CD4-positive, alpha-beta T cell treated with Interleukin-2 at 100 ng/mL for 4 hours (primary cell): ENCODE data around the gene OGN.
"Not testable (repeated sequence)": the region's sequence is repeated elsewhere in the genome, so short reads cannot be mapped to it uniquely, and the experiment has no call there.

Source experiments
- DNase-seq: peaks from one replicate; pipeline ENCODE4 v3.0.0-alpha.2; 2020; ENCODE audit warnings: low spot score

OGN gene, protein sequence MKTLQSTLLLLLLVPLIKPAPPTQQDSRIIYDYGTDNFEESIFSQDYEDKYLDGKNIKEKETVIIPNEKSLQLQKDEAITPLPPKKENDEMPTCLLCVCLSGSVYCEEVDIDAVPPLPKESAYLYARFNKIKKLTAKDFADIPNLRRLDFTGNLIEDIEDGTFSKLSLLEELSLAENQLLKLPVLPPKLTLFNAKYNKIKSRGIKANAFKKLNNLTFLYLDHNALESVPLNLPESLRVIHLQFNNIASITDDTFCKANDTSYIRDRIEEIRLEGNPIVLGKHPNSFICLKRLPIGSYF

DNA sequence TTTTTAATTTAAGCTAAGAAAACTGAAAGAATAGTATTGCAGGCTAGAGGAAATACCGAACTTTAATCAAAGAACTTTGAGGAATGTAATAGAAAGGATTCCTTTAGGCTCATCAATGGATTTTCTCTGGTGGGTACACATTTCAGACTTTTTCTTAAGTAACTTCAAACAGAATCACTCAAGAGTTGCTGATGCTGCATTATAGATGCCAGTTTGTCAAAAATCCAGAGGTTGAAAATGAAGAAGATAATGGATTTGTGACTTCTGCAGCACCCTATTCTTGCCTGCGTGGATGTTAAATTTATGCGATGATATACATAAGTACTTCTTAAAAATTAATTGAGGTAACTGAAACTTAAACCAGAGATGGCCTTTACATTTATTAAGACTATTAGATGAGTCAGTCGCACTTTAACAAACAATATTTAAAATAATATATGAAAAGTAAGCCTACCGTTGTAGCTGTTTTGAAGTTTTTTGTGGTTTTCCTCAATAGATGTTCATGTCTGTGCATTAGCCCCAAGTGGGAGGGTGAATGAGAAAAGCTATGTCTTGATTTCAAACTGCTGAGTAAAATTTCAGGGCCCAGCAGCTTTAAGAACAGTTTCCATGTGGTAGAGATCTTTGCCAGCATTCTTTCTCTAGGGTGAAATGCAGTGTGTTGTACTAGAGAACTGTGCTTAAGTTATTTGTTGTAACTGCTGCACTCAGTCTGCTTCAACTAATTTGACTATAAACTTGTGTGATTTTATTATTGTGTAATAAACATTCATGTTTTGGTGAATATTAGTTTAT is at the start of gene OGN:
OGN (minus strand) TSS at position 537 of the 795 bp plus-strand sequence. CDS start 1,171 bp downstream, outside the sequence.
- DNase-seq: no peak

DNA sequence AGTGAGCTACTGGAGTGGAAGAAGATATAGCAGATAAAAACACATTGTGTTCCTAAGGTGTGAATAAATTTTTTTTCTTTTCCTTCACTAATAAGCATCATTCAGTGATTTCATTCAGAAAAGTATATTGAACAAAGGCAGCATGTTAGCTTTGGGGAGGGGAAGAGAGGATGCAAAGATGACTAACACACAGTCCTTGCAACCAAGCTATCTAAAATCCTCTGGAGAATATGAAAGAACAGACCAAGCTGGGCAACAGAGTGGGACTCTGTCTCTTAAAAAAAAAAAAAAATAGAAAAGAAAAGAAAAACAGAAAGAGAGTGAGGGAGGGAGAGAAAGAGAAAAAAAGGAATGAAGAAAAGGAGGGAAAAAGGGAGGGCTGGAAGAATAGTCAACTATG is 42.2 kb upstream of the OGN start:
- DNase-seq: no peak

DNA sequence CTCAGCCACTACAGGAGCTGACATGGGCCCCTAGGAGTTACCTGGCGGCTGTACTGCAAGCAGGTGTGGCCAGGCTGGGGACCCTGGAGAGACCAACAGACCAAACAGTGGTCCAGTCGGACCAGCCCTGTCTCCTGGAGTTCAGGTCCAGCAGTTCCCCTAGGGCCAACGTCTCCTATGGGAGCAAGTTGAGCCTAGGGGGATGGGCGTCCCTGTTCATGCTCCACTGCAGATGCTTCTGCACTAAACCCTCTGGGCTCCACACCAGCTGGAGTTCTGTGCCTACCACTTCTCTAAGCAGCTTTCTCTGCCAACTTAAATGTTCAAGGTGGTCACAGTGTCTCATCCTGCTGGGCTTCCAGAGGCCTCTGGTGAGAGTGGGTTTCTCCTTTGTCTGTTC is 40.5 kb upstream of the OGN start:
- no peak for DNase-seq

DNA sequence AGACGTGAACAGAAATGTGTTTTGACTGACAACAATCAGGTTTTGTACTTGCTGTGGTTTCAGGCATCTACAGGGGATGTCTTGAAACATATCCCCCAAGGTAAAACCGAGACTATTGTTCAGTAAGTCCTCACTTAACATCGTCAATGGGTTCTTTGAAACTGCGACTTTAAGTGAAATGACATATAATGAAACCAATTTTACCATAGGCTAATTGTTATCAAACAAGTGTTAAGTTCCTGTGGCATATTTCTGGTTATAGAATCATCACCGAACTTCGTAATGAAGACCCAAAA is 36.3 kb upstream of the OGN start:
- DNase-seq: peak; percentile 12

DNA sequence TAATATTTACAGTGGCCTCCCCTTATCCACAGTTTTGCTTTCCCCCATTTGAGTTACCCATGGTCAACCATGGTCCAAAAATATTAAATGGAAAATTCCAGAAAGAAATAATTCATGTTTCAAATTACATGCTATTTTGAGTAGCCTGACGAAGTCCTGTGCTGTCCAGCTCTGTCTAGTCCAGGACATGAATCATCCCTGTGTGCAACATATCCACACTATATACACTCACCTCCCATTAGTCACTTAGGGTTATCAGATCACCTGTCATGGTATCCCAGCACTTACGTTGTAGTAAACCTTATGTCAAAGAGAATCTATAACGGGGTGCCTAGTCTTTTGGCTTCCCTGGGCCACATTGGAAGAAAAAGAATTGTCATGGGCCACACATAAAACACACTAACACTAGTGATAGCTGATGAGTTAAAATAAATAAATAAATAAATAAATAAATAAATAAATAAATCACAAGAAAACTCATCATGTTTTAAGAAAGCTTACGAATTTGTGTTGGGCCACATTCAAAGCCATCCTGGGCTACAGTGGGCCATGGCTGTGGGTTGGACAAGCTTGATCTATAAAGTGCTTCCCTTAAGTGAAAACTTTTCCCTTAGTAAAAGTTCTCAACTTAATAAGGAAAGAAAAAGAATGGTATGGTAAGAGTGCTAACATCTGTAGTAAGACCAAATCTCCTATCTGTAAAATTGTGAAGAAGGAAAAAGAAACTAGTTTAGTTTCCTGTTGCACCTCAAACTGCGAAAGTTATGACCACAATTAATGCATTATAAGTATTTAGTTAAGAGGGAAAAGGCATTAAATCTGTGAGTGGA is 35.8 kb upstream of the OGN start:
- no peak for DNase-seq

DNA sequence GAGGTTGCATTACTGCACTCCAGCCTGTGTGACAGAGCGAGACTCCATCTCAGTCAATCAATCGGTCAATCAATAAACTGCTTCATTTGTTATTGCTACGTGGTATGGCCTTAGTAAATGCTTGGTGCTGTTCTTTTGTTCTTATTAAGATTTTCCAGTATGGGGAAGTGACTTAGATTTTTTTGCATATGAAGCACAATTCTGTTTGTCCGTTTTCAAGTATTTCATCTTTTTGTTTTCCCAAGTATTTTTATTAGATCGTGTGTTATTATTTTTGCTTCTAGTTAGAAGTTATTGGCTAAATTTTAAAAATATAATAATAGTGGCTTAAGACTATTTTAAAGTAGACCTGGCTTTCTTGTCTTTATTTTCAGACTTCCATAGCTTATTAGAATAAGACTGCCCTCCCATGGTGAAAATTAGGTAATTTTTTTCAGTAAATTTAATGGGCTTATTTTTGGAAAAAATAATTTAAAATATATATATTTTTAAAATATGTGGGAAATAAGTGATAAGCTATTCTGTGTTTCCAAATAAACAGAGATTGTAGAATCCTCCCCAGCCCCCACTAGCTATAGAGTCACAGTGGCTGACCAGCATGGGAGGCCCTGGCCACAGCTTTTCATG is 34.6 kb upstream of the OGN start:
- DNase-seq: peak; percentile 5

DNA sequence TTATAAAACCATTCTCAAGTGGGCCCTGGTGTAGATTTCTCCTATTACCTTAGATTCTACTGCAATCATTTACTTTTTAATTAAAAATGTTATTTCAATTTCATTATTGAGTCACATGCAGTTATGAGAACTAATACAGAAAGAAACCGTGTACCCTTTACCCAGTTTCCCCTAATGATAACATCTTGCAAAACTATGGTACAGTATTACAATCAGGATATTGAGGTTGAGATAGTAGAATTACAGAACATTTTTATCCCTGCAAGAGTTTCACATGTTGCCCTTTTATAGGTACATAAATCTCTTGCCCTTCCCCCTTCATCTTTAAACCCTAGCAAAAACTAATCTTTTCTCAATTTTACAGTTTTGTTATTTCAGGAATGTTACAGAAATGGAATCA is 30.9 kb upstream of the OGN start:
- DNase-seq: no peak

DNA sequence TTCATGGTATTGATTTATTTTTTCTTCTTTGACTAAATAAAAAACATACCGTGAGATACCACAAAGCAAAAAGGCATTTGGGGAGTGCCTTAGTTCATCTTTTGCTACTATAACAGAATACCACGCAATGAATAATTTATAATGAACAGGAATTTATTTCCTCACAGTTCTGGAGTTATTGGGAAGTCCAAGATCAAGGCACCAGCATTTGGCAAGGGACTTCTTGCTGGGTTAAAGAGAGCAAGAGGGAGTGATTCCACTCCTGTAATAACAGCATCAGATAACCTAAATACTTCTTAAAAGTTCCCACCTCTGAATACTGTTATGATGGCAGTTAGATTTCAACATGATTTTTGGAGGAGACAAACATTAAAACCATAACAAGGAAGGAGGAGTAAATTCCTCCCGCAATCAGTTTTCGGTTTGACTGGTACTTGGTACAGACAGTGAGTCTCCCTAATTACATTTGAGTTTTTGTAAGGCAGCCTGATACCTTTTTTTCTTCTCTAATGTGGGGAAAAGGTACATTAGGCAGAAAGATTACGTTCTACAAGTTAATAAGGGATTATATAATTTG is 28.7 kb upstream of the OGN start:
- no peak for DNase-seq

DNA sequence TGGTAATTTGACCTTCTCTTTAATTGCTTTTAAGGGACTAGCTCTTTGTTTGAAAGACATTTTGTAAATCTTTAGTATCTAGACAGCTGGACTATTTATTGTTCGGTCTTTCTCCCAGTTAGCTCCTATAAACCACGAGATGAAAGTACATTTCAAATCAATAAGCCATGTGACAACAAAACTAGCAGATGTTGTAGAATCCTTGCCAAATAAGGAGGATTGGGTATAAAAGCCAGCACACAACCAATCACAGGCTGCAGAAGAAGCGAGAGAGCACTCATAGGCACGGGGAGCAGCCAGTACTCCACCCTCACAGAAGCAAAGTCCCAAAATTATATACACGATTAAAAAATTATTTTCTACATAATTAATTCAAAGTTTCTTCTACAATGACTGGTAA is 28.0 kb upstream of the OGN start:
- DNase-seq: no peak

DNA sequence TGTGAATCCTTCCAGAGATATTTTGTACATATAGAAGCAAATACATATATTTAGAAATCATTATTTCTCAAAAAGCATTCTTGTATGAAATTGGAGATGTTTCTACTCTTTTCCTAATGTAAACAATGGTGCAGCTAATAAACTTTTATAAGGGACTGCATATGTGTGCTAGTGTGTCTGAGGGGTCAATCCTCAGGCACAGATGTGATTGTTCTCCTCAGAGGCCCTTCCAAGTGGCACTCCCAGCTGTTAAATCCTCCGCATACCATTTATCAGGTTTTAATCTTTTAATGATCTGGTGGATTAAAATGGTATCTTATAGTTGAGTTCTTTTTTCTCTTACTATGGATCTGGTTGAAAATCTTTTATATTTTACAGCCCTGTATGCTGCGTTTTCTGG is 25.5 kb upstream of the OGN start:
- no peak for DNase-seq

DNA sequence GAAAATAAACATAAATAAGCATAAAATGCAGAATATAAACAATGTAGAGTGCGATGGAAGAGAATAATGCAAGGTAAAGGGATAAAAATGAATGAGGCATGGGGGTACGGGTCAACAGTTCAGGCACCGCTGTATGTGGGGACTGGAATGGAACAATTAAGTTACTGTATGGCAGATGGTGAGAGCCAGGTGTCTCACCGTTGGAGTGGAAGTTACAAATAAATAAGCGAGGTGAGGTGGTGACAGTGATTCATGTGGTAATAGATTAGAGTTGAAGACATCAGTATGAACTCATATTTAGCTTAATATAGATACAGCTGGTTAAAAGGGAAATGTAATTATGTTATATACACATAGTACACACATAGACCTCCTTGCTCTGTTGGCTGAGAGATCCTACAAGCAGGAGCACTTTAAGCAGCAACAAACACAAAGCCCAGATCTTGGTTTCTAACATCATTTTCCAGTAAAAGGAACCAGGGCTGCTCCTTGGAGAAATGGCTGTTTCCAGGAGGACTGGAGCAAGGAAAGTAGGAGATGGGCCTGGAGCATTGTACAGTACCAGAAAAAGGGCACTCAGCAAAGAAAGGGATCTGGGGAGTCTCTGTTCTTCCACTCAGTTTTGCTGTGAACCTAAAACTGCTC is 22.2 kb upstream of the OGN start:
- DNase-seq: no peak

DNA sequence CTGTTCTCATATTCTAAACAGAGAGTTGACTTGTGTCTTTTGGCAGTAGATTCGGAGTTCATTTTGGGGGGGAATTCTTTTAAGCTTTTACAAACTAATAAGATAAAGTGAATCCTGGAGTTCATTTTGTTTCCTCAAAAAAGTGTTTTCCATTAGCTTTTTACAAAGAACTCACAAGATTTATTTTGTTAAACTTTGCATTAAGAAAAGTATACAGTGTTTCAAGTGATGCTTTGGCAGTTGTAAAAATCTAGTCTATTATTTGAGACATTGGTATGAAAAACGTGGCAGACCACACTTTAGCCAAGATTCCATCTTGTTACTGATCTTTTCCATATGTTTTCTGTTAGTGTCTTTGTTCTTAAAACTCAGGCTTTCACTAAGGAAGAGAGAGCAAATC is 21.1 kb upstream of the OGN start:
- no peak for DNase-seq

DNA sequence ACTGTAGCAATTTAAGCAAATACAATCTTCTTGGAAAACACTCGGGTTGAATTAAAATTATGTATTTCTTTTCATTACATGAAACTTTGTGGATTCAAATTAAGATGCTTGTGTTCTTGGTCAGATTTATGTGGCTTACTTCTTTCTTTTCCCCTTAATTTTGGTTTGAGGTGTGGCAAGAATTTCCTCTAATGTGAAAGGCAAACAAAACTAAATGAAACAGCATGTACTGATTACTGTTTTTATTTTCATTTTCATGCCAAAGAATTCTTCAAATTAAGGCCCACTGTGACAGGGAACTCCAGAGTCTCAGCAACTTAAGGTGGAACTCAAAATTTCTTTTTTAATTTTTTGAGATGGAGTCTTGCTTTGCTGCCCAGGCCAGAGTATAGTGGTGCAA is 20.0 kb upstream of the OGN start, which contains the start of gene OMD:
OMD (minus strand) TSS at position 132 of the 400 bp plus-strand sequence. CDS start 6,913 bp downstream, outside the sequence.
- DNase-seq: no peak

DNA sequence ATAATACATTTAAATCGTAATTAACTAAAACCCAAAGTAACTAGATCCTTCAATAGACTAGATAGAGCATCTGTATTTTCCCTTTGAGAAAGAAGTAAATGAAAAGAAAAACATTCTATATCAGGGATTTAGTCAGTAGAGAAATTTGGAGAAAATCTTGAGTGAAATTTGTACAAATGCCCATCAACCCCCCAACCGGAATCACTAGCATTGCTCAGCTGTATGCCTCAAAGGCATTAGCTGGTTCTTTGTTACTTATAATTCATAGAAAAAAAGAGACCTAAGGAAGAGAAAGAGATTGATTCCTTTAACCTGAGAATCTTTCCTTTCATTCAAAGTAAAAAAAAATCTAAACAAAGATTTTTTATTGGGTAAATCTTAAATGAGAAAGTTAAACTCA is 19.2 kb upstream of the OGN start:
- DNase-seq: no peak

DNA sequence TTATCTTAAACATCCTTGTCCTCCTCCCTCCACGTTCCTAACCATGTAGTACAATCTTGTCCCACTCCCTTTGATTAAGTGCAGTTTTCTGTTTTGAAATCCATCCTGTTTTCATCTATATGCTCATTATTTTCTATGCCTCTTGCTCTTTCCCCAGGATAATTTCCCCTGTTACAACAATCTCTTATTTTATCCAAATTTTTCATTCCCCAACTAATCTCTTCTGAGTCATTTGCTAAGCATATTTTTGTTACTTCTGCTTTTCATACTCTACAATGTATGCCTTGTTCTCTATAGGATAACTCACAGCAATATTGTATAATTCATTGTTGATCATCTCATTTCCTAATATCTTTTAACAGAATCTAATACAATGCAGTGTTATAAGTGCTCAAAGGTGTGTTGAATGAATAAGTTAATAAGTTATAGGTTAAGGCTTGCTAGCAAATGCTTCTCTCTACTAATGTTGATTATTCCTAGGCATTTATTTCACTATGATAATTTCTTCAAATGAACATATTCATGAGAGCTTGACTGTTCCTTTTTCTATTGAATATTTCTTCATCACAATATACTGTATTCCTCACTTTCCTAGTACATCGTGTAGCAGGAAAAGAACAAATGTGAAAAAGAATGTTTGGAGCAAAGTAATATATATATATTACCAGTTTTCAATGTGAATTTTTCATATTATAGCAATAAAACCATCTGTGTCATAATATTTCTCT is 18.4 kb upstream of the OGN start:
- DNase-seq: no peak

DNA sequence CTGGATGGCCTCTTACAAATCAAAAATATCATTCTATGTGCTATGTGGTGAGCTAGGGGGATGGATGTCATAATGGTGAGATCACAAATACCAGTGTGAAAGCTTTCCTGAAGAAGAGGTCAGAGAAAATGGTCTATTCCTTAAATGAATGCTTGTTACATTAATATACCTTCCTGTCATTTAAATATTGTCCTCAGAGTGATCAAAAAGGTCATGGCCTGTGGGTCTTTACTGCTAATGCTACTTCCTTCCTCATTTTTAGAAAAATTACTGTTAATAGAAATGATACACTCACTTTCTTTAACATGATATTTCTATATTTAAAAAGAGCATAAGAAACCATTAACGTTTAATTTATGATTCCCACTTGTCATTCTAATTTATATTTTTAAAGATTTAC is 10.2 kb upstream of the OGN start:
- DNase-seq: no peak

DNA sequence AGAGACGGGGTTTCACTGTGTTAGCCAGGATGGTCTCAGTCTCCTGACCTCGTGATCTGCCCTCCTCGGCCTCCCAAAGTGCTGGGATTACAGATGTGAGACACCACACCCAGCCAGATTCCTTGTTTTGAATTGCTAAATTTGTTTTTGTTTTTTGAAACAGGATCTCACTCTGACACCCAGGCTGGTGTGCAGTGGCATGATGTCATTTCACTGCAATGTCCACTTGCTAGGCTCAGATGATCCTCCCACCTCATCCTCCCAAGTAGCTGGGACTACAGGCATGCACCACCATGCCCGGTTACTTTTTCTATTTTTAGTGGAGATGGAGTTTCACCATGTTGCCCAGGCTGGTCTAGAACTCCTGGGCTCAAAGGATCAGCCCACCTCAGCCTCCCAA is 6.8 kb upstream of the OGN start:
- not testable (repeated sequence) for DNase-seq

DNA sequence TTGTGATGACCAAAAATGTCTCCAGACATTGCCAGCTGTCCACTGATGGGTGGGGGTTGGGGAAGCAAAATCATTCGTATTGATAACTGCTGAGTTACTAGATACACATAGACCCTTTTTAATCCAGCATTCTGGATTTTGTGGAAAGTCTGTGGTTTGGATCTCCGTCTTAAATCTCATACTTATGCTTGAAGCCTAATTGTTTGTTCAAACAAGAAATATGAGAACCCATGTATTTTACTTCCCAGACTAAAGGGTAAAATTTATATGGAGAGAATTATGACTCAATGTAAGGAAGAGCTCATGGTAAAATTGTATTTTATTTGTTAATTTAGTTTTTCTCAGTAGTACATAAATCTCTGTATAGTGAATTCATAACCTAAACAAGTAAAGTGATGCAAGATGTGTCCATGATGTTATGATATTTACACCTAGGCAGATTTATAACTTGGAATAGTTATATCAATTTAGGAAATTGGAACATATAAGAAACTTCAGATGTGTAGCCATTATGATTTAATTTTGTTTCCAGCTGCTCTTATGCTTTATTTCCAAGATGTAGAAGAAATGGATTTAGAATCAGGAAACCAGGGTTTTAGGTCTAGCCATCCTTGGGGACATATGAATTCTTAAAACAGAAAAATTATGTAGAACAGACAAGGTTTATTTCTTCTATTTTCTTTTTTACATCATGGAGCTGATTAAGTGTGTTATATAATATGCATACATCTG is 4.5 kb upstream of the OGN start:
- no peak for DNase-seq

DNA sequence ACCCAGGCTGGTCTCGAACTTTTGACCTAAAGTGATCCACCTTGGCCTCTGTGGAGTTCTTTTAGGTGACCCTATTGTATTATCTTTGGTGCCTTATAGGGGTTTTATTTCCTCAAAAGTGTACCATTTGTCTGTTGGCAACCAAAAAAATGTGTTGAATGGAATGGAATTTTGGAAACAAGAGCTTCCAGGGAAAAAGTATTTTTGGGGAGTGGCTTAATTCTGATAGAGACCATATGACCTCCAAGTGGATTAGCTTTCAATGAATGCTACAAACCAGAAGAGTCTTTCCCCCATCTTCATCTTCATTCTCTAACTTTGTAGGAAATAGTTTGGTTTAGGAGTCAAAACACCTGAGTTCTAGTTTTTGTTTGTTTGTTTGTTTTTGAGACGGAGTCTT is 3.4 kb upstream of the OGN start:
- no peak for DNase-seq

DNA sequence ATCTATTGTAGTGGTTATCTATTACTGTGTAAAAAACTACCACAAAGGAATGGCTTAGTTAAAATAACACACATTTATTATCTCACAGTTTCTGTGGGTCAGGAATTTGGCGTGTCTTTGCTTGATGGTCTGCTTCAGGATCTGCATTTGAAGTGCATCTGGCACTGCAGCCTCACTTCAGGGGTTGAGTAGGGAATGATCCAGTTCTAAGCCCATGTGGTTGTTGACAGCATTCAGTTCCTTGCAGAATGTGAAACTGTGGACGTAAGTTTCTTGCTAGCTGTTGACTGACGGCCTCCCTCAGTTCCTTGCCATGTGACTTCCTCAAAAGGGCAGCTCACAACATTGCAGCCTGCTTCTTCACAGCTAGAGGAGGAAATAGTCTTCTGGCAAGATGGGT is 2.1 kb upstream of the OGN start:
- peak; percentile 50 for DNase-seq
